GM11168 (cell line): ENCODE data around the gene BRIX1.

Experiments used
- in situ Hi-C: fragments of 300-500 bp; cut with MboI; formaldehyde crosslinking; loops from one replicate; pipeline ENCODE4 v1.12.0; 2022; ENCODE audit warnings: low sequenced_read_pairs; ENCODE audit not compliant: unreplicated experiment

Gene BRIX1

DNA sequence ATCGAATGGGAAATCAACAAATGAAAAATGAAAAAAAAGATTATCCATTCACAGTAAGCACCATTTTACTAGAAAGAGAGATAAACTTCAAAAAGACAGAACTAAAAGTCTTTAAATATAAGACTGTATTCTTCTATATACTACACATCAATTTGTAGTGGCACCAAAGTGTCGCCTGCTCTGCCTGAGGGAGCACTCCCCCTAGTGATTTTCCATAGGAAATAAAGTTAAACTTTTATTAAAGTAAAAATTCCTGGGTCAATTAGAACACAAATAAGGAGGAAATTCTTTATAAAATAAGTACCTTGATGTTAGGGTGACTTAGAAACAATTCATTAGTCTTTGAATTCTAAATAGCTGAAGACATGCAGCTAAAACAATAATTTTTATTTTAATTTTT lies 9.9 kb upstream of the BRIX1 start:
- in situ Hi-C loops: loop anchor here (25.0 kb wide), 1 partner anchor 393 kb away; no protein-coding TSS in a partner anchor

DNA sequence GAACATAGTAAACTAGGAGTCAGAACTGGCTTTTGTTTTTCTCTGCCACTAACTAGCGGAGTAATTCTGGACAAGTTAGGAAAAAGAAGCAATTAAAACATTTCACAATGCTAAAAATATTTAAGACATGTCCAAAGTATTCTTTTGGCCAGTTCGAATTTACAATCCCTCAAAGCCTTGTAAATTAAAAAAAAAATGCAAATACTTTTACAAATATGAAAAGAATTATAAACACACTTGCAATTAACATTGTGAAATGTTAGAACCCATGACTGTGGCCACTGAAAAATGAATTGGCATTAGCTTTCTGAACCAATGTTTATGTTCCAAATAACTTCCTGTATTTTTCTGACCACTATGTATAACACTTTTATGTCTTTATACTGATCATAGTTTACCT lies 2.4 kb upstream of the BRIX1 start:
- in situ Hi-C loops: loop anchor here (25.0 kb wide), 1 partner anchor 401 kb away; no protein-coding TSS in a partner anchor

DNA sequence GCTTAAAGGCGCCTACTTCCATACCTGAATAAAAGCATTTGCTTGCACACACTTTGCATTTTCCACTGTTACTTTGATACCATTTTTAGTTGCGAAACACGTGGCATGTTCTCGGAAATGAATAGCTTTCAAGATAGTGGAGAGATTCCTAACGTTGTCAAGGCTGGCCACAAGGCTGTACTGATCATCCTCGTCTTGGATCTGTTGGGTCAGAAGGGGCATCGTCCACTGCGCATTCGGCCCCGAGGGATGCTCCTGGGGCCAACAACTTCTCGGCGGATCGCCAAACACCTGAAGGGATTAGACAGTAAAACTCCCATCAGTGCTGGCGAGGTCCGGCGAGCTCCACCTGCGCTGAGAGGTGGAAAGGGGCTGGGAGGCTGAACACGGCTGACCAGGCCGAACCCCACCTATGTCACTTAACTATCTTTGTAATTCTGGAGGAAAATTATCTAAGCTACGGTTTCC lies 806 bp upstream of the BRIX1 start:
- in situ Hi-C loops: loop anchor here (25.0 kb wide), 1 partner anchor 402 kb away; no protein-coding TSS in a partner anchor

DNA sequence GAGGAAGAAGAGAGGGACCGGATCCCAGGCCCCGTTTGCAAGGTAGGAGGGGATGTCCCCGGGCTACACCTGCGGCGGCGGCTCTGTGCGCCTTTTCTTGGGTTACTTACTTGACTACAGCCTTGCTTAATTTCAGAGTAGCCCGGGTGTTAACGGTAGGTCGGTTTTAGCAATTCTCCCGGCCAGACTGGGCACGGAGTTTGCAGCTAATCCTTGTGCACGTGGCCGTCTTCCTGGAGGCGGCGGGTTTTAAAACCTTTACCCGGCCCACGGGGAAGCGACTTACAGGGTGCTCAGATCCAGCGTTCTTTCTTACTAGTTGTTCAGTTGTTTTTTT lies 313 bp downstream of the BRIX1 start:
- in situ Hi-C loops: loop anchor here (25.0 kb wide), 1 partner anchor 404 kb away; no protein-coding TSS in a partner anchor

- in situ Hi-C loops: loop anchor here (25.0 kb wide), 1 partner anchor 404 kb away; no protein-coding TSS in a partner anchor
These were observed 1.0 kb downstream of the BRIX1 start for GRCh38 chr5:34916518-34916917.

DNA sequence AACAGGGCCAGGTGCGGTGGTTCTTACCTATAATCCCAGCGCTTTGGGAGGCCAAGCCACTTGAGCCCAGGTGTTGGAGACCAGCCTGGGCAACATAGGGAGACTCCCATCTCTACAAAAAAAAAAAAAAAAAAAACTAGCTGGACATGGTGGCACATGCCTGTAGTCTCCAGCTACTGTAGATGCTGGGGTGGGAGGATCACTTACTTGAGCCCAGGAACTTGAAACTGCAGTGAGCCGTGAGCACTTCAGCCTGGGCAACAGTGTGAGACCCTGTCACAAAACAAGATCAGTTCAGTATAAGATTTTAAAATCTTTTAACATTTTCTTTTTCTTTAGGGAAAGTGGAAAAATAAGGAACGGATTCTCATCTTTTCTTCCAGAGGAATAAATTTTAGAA lies 2.5 kb downstream of the BRIX1 start:
- in situ Hi-C loops: loop anchor here (25.0 kb wide), 1 partner anchor 406 kb away; no protein-coding TSS in a partner anchor

DNA sequence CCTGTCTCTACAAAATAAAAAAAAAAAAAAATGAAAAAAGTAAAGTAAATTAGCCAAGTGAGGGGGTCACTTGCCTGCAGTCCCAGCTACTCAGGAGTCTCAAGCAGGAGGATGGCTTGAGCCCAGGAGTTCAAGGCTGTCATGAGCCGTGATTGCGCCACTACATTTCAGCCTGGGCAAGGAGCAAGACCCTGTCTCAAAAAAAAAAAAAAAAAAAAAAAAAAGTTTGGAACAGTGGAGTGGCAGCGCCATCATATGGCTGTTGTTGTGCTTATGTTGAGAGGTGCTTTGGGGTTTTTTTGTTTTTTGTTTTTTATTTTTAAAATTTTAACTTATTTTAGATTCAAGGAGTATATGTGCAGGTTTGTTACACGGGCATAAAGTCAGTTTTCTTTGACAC lies 3.6 kb downstream of the BRIX1 start:
- in situ Hi-C loops: loop anchor here (25.0 kb wide), 1 partner anchor 407 kb away; no protein-coding TSS in a partner anchor

- in situ Hi-C loops: loop anchor here (25.0 kb wide), 1 partner anchor 411 kb away; no protein-coding TSS in a partner anchor
These were observed 7.7 kb downstream of the BRIX1 start for GRCh38 chr5:34923256-34923655.

DNA sequence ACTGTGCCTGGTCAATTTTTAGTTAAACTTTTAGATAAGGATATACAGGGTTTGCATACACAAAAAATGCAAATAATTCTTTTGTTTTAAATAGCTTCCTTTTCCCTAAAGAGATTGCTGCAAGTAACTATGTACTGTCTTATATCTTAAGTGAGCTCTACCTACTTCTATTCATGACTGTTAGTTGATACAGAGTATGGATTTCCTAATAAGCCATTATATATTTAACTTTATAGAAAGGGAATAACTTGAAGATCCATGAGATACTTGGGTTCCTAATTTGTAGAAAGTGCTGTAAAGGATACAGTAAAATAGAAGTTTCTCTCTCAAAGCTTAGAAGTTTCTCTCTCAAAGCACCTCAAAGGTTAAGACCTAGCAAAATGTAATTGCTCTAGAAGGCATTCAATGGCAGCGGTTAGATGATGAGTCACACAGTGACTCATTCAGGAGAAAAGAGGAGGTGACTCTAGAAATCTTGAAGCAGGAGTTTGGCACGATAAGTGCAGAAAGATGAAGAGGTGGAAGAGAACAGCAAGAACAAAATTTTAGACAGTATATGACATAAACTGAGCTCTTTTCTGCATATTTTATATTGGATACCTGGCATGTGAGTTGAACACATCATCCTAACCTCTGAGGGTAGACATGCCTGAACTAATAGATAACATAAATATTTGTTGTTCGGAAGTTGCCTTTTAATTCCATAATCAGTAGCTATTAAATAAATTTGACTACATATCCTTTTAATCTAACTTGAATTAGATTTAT lies 8.4 kb downstream of the BRIX1 start:
- in situ Hi-C loops: loop anchor here (25.0 kb wide), 1 partner anchor 412 kb away; no protein-coding TSS in a partner anchor

GRCh38 chr5:34924462-34924765 lies 8.9 kb downstream of the BRIX1 start:
- in situ Hi-C loops: loop anchor here (25.0 kb wide), 1 partner anchor 412 kb away; no protein-coding TSS in a partner anchor

DNA sequence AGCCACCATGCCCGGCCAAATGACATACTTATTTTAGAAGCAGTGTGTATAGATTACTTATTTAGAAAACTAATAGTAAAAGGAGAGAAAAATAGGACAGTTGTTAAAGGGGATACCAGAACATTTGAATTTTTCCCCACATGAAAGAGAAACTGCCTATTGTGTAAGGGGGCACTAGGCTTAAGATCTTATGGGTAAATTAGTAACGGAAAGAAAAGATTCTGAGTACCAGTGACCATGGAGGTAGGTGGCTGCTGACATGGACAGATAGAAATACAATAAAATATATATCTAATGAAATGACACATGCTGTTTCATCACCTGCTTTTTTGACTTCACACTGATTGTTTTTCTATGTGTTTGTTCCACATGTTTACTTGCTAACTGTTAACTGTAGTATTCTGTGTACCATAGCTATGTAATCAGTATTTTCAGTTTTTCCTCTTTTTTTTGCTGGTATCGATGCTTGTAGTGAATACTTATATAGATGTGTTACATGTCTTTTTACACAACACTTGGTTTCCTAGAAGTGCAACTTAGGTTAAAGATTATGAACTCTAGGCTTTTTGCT lies 10.9 kb downstream of the BRIX1 start:
- in situ Hi-C loops: no loop called here

GRCh38 chr5:34927785-34928184 lies 12.3 kb downstream of the BRIX1 start:
- in situ Hi-C loops: no loop called here

DNA sequence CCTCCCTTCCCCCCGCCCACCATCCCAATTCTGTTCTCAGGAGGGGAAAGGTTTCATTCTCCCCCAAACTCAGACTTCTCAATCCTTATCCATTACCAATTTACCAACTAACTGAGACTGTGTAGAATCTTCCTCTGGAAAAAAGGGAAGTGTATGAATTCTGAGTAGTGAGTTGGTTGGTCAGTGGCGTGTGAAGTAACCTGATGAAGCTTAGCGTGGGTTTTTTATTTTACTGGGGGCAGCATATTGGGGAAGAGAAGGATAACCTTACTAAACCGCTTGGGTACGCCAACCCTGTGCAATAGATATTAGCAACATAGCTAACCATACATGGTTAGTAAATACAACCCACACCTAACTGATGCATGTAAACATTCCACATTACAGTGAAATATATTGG lies 12.8 kb downstream of the BRIX1 start:
- in situ Hi-C loops: no loop called here

DNA sequence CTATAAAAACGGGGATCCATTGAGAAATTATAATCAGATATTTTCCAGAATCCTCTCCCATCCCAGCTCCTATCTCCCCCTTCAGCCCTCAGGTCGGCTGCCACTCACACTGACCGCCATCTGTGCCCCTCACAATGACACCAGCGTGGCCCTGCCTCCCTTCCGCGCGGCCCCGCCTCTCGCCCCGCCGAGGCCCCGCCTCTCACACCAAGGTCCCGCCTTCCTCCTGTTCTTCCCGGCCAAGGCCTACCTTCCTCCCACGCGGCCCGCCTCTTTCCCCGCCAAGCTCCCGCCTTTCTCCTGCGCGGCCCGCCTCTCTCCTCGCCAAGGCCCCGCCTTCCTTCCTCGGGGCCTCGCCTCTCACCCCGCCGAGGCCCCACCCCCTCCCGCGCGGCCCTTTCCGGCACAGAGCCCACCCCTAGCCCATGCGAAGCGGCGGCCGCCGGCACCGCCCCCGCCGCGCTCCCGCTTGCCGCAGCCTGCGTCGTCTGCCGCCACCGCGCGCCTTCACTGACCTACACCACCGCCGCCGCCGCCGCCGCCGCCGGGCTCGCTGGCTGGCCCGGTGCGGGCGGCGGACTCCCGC lies 13.7 kb downstream of the BRIX1 start, which contains the start of gene DNAJC21:
Gene DNAJC21 (plus strand): TSS at position 426 of the 586 bp plus-strand sequence. CDS start 261 bp downstream, outside the sequence.
- in situ Hi-C loops: no loop called here

GRCh38 chr5:34929720-34930461 lies 14.4 kb downstream of the BRIX1 start:
- in situ Hi-C loops: no loop called here

DNA sequence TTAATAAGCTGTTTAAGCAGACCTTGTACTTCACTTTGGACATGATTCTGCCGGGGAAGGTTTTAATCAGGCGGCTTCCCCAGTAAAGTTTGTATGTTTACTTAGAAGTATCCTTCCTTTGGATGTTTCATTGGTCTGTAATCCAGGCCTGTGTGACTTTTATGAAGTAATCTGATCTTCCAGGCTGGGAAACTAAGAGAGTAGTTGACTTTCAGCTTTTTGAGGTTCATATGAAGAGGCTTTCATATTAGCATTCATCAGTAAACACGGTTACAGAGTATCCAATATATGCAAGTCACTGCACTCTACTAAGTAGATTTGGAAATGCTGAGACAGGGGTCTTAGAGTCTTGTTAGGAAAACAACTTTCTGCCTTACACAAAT lies 14.9 kb downstream of the BRIX1 start:
- in situ Hi-C loops: no loop called here

- in situ Hi-C loops: no loop called here
These were observed 15.4 kb downstream of the BRIX1 start for GRCh38 chr5:34930870-34931269.

- in situ Hi-C loops: no loop called here
These were observed 17.4 kb downstream of the BRIX1 start for GRCh38 chr5:34932947-34933346.

DNA sequence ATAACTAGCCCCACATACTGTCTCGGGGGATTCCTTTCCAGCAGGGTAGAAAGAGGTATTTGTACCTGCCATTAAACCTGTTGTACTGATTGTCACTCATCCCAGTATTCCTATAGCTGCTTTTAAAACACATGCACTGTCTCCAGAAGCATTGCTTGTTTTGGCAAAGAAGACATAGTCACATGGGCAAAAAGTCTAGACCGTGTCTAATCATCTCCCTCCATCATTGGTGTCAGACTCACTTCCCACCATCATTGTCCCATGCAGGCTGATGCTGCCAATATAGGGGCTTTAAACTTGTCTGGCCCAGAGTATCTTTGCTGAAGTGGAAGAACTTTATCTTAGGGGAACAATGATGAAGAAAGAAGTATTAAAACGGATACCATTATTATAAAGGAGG lies 26.4 kb downstream of the BRIX1 start:
- in situ Hi-C loops: no loop called here

- in situ Hi-C loops: no loop called here
These were observed 28.5 kb downstream of the BRIX1 start for GRCh38 chr5:34944044-34944443.
